Putamen (tissue), 1 donor: ENCODE data around the gene NFKBIA.
A peak's percentile ranks its signal among the peaks of the same experiment; 100 is the strongest.
"Not testable (repeated sequence)": the region's sequence is repeated elsewhere in the genome, so short reads cannot be mapped to it uniquely, and the experiment has no call there.

Source experiments
- DNase-seq: peaks from one replicate; pipeline ENCODE4 v3.0.0-alpha.2; 2016; ENCODE audit warnings: low spot score

Gene NFKBIA

DNA sequence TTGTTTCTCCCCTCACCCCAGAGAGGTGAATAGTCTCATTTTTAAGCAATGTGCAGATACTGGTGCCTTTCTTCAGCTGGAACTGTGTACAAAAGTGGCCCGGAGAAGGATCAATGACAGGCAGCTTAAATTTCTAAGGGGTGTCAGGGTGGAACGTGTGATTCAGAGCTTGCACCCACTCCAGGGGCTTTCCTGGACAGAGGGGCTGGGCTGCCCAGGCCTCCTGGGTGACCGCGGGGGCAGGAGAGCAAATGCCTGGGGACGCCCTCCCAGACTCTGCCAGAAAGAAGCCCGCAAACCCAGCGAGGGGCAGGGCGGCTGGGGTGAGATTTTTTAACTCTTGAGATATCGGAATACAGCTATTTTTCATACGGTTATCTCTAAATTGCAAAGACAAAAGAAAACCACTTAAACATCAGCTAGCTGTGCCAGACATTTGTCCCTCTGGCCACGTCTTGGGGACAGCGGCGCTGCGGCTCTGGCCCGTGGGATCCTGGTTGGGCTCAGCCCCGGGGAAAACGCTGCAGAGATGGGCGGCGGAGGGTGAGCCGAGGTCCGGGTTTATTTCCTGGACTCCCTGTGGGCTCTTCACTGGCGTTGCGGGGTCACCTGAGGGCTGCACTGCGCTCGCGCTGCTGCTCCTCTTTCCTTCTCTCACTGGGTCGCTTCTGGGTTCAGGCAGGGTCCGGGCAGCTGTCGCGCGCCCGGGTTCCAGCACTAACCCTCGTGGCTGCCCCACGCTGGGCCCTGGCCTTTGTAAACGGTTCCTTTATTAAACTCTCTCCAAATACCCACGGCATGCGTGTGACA lies 35.8 kb downstream of the NFKBIA start:
- DNase-seq, result no peak

DNA sequence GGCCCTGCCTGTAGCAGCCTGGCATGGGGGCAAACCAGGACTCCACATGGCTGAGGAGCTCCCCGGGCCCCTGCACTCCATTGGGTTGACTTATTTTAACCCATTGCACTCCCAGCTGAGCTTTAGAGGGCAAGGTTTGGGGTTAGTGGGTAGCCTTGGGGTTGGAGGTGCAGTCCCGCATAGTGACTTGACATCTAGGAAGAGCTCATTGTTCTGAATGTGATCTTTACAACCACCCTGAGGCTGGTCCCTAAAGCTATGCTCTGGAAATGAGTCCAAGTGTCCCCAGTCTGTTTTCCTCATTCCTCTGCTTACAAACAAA lies 36.4 kb downstream of the NFKBIA start:
- DNase-seq, result no peak

- DNase-seq, result no peak
Observed at GRCh38 chr14:35367056-35367372, 37.5 kb downstream of the NFKBIA start.

DNA sequence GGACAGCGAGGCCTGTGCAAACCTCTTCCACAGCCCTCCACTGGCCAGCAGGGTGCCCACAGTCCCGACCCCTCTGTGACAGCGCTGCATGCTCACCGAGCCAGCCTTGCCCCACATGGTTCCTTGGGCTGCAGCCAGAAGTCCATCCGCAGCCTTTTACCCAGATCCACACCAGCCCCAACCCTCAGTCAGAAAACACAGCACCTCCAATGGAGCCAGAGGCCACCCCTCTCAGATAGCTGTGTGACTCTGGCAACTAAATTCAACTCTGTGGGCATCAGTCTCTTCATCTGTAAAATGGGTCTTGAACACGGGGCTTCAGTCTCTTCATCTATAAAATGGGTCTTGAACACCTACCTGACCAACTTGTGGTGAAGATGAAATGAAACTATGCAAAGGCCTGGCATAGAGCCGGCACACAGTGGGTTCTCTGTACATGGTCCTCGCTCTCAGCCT lies 38.0 kb downstream of the NFKBIA start:
- DNase-seq, result no peak

GRCh38 chr14:35366056-35366451 lies 38.5 kb downstream of the NFKBIA start:
- no peak for DNase-seq

DNA sequence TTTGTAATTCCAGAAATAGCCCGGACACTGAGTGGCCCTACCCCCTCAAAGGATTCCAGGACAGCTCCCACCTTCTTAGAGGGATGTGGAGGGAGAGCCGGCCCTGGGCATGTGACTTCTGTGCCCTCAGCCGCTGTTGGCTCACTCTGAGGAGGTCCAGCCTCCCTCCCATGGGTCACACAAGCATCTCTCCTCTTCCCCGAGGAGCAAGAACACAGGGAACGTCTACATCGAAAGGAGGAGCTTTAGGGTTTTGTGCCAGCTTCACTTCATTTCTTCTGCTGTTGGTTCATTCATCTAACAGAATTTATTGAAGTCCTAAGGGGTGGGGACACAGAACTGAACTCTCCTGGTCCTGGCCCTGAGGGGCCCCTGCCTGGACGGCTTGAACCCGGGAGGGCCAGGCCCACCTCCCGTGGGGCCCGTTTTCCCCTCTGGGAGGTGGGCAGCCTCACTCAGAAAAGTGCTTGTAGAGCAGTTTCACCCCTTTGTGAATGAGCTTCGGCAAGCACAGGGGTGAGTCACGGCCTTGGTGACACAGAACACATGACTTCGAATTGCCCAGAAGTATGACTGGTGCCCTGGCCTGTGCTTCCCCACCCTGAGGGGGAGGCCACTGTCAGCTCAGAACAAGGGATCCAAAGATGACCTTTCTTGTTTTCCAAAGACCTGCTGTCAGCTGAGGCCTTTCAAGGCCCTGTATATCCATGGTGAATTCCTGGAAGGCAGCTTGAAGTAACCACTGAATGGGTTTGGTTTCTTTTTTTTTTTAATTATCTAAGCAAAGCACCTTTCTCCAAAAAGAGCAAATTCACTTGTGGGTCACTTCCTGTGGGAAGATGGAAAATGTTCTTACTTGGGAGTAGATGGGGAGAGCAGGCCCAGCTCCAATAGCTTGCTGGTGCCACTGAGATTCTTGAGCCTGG lies 39.2 kb downstream of the NFKBIA start:
- no peak for DNase-seq

- DNase-seq, result no peak
Observed at GRCh38 chr14:35362911-35363374, 41.6 kb downstream of the NFKBIA start.

- no peak for DNase-seq
Observed at GRCh38 chr14:35362450-35362849, 42.1 kb downstream of the NFKBIA start.

DNA sequence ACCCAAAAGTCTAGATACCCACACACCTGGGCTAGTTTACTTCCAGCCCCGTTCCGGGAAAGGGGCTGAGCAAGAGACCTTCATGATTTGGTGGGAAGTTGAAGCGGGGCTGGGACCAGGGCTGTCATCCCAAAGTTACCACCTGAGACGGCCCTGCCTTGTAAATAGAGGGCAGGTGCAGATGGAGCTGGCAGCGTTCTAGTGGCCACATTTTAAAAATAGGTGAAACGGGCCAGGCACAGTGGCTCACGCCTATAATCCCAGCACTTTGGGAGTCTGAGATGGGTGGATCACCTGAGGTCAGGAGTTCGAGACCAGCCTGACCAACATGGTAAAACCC lies 43.4 kb downstream of the NFKBIA start:
- no peak for DNase-seq

- not testable (repeated sequence) for DNase-seq
Observed at GRCh38 chr14:35359655-35360054, 44.9 kb downstream of the NFKBIA start.

- DNase-seq, result peak; percentile 41
Observed at GRCh38 chr14:35355981-35356841, 48.3 kb downstream of the NFKBIA start.

DNA sequence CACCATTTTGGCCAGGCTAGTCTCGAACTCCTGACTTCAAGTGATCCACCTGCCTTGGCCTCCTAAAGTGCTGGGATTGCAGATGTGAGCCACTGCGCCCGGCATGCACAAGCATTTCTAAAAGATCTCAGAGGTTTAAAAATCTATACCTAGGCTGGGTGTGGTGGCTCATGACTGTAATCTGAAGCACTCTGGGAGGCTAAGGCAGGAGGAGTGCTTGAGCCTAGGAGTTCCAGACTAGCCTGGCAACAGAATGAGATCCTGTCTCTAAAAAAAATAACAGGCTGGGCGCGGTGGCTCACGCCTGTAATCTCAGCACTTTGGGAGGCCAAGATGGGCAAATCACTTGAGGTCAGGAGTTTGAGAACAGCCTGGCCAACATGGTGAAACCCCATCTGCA lies 49.3 kb downstream of the NFKBIA start:
- not testable (repeated sequence) for DNase-seq

DNA sequence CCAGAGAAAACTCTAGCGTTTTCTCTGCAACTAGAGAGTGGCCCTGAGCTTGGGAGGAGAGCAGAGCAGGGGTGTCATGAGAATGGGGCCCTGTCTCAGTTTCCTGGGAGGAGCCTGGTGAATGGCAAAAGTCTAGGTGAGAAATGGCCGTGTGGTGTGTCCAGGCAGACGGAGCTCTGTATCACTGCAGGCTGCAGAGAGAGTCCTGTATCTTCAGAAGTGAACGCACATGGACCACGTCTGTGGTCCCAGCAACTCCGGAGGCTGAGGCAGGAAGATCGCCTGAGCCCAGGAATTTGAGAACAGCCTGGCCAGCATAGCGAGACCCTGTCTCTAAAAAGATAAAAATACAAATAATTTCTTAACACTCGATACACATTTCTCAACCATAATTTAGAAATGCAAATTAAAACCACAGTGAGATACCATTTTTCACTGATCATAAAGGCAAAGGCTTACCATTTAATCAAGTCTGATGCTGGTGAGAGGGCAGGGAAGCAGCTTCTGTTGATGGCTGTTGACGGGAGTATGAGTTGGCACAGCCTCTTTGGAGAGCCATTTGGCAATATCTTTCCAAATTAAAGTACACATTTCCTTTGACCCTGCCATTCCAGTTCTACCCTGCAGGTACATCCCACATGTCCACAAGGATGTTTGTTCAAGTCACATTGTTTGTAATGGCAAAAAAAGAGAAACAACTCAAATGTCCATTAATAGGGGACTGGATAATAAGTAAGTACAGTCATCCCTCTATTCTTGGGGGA lies 51.0 kb downstream of the NFKBIA start:
- DNase-seq, result no peak

DNA sequence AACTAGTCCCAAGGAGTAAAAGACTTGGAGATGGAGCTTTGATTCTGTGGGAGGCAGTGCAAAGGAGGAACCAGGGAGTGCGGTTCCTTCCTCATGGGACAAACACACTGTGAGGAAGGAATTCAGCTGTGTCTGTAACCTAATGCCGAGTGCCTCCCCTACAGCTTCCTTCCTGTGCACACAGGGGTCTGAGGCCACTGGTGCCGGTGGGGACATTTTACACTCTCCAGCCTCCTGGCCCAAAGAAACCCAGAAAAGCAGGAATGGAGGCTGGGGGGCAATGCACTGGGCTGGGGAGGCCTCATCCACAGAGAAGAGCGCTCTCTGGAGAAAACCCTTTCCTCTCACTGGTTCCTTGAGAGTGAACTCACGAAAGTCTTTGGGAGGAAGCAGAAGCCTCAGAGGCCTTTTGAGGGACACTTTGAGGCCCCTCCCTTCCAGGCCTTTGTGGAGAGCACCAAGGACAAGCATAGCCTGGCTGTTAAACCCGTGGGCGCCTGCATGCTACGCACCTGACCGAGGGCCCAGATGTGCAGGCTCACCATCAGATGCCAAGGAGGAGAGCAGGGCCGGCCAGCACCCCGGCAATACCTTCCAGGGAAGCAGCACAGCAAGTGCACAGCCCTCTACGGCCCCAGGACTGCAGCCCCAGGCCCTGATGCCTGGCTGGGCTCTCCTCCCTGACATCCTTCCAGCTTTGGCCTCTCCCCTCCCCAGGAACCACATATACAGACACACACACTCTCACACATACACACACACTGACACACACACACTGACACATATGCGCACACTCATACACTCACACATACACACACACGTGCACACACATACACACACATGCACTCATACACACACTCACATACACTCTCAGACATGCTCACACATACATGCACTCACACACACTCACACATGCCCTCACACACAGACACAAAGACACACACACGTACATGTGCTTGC lies 52.0 kb downstream of the NFKBIA start:
- DNase-seq, result no peak

DNA sequence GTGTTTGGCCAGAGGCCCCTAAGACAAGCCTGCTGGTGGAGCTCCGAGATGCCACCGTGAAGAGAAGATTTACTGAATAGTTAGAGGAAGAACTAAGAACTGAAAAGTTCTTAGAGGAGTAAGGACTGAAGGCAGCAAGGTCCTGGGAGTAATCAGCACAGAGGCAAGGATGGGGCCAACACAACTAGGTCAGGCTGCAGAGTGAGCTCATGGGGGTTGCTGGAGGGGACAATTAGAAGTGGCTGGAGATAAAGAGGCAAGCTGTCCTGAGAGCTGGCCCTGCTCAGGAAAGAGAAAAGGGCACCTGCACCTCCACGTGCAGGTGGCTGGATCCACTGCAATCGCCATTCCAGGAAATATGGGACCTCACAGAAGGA lies 52.7 kb downstream of the NFKBIA start:
- DNase-seq, result no peak
